Progenitor cell of endocrine pancreas (in vitro differentiated cells): Measurements from ENCODE around the gene METTL1. TPM values are rescaled to one million over a fixed set of nuclear protein-coding genes. Genes with fewer than 3 reads are reported as not detected.

ENCODE experiments used
- DNase-seq: peaks from one replicate; pipeline ENCODE4 v3.0.0; 2021; ENCODE audit warnings: low spot score; ENCODE audit not compliant: unreplicated experiment
- H3K27ac Mint-ChIP-seq: 2 replicates; pipeline ENCODE4 v1.8.0; 2021; ENCODE audit warnings: mild to moderate bottlenecking, moderate library complexity, mixed read lengths
- H3K27me3 Mint-ChIP-seq: 2 replicates; pipeline ENCODE4 v1.8.0; 2021; ENCODE audit warnings: mixed read lengths
- H3K36me3 Mint-ChIP-seq: 2 replicates; pipeline ENCODE4 v1.8.0; 2022; ENCODE audit warnings: mixed read lengths; ENCODE audit not compliant: insufficient read depth
- H3K4me1 Mint-ChIP-seq: 2 replicates; pipeline ENCODE4 v1.8.0; 2021; ENCODE audit warnings: low read depth, mixed read lengths
- H3K4me3 Mint-ChIP-seq: 2 replicates; pipeline ENCODE4 v1.8.0; 2021; ENCODE audit warnings: low read depth, mild to moderate bottlenecking, moderate library complexity, mixed read lengths
- H3K9me3 Mint-ChIP-seq: 2 replicates; pipeline ENCODE4 v1.8.0; 2021; ENCODE audit warnings: low read depth, mixed read lengths
- CTCF ChIP-seq: fragments of 200-600 bp; sonication (generic); IDR thresholded peaks from one replicate; pipeline ENCODE4 v1.5.0; 2021; ENCODE audit warnings: antibody characterized with exemption, mild to moderate bottlenecking; ENCODE audit not compliant: unreplicated experiment
- total RNA-seq: library from RNA; stranded (reverse); gene quantifications from 2 replicates; pipeline ENCODE4 v1.2.1, GENCODE V29; 2021

The METTL1 gene
- total RNA-seq, 1 donor from 2014 or later, result 23.3 TPM

- no peak for DNase-seq
- no peak for TF ChIP-seq CTCF
- peaks cover 5% of the 10 kb centered on the region for H3K4me1 Mint-ChIP-seq
- H3K9me3 Mint-ChIP-seq, result no peaks in the 10 kb centered on the region
- peak overlapping the region; percentile 93 for H3K27ac Mint-ChIP-seq
- peaks cover 13% of the 10 kb centered on the region for H3K36me3 Mint-ChIP-seq
- H3K4me3 Mint-ChIP-seq, result peak overlapping the region; percentile 93
- H3K27me3 Mint-ChIP-seq, result peaks cover 42% of the 10 kb centered on the region
Measured at GRCh38 chr12:57744194-57744776, 27.6 kb downstream of the METTL1 start.

- H3K4me1 Mint-ChIP-seq, result peaks cover 9% of the 10 kb centered on the region
- H3K9me3 Mint-ChIP-seq, result no peaks in the 10 kb centered on the region
- TF ChIP-seq CTCF, result no peak
- peaks cover 48% of the 10 kb centered on the region for H3K27me3 Mint-ChIP-seq
- H3K4me3 Mint-ChIP-seq, result peak overlapping the region; percentile 93
- H3K27ac Mint-ChIP-seq, result no peak overlapping the region
- no peak for DNase-seq
- H3K36me3 Mint-ChIP-seq, result peaks cover 8% of the 10 kb centered on the region
Measured at GRCh38 chr12:57743769-57744168, 28.1 kb downstream of the METTL1 start.

GRCh38 chr12:57741844-57742738, 29.8 kb downstream of the METTL1 start:
- no peak overlapping the region for H3K4me3 Mint-ChIP-seq
- no peak for DNase-seq
- H3K9me3 Mint-ChIP-seq, result no peaks in the 10 kb centered on the region

DNA sequence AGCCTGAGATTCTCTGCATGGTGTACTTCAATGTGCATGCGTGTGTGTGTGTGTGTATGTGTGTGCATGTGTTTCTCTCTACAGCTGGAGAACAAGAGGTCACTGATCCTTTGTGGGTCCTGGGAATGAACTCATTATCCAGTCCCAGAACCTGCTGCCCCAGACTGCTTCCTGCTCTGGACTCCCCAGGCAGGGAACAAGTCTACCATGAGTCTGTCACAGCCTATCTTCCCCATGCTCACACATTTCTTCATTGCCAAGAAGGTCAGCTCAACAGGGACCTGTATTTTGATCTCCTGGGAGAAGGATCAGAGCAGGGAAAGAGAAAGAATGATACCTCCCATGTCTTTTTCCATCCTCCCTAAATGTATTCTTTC, 30.5 kb downstream of the METTL1 start:
- H3K36me3 Mint-ChIP-seq, result no peaks in the 10 kb centered on the region
- H3K4me1 Mint-ChIP-seq, result peaks cover 14% of the 10 kb centered on the region
- no peaks in the 10 kb centered on the region for H3K9me3 Mint-ChIP-seq
- no peak overlapping the region for H3K27ac Mint-ChIP-seq
- no peak for DNase-seq
- H3K27me3 Mint-ChIP-seq, result peaks cover 56% of the 10 kb centered on the region
- no peak for TF ChIP-seq CTCF
- no peak overlapping the region for H3K4me3 Mint-ChIP-seq

More at GRCh38 chr12:57741844-57742738, 29.8 kb downstream of the METTL1 start:
- Mint-ChIP-seq H3K27ac (no peak overlapping the region), H3K36me3 (peaks cover under 1% of the 10 kb centered on the region), H3K4me1 (peaks cover 9% of the 10 kb centered on the region), H3K27me3 (peaks cover 49% of the 10 kb centered on the region)
- TF ChIP-seq CTCF, result no peak

GRCh38 chr12:57740656-57741412, 31.1 kb downstream of the METTL1 start:
- Mint-ChIP-seq H3K9me3 (no peaks in the 10 kb centered on the region), H3K36me3 (no peaks in the 10 kb centered on the region), H3K27ac (no peak overlapping the region), H3K27me3 (peaks cover 60% of the 10 kb centered on the region), H3K4me3 (no peak overlapping the region), H3K4me1 (peaks cover 16% of the 10 kb centered on the region)
- no peak for DNase-seq
- TF ChIP-seq CTCF, result no peak
